Endothelial cell (in vitro differentiated cells): ENCODE results near the gene C19orf85. TPM values are rescaled to one million over a fixed set of nuclear protein-coding genes. Genes with fewer than 3 reads are reported as not detected.

Experiments
- DNase-seq: peaks from one replicate; pipeline ENCODE4 v3.0.0; 2021; ENCODE audit warnings: low spot score
- H3K27ac Mint-ChIP-seq: one replicate; pipeline ENCODE4 v1.8.0; 2021; ENCODE audit warnings: mixed read lengths, inconsistent platforms; ENCODE audit not compliant: unreplicated experiment
- H3K27me3 Mint-ChIP-seq: one replicate; pipeline ENCODE4 v1.8.0; 2021; ENCODE audit warnings: mild to moderate bottlenecking, moderate library complexity, mixed read lengths, inconsistent platforms; ENCODE audit not compliant: unreplicated experiment
- H3K36me3 Mint-ChIP-seq: one replicate; pipeline ENCODE4 v1.8.0; 2021; ENCODE audit warnings: mild to moderate bottlenecking, low read depth, mixed read lengths, inconsistent platforms; ENCODE audit not compliant: unreplicated experiment
- H3K4me1 Mint-ChIP-seq: one replicate; pipeline ENCODE4 v1.8.0; 2021; ENCODE audit warnings: mild to moderate bottlenecking, mixed read lengths, inconsistent platforms; ENCODE audit not compliant: unreplicated experiment
- H3K4me3 Mint-ChIP-seq: one replicate; pipeline ENCODE4 v1.8.0; 2021; ENCODE audit warnings: mild to moderate bottlenecking, mixed read lengths, inconsistent platforms; ENCODE audit not compliant: unreplicated experiment
- H3K9me3 Mint-ChIP-seq: one replicate; pipeline ENCODE4 v1.8.0; 2021; ENCODE audit warnings: mixed read lengths, inconsistent platforms; ENCODE audit not compliant: unreplicated experiment
- total RNA-seq: library from RNA; stranded (reverse); fragmentation: NEBNext Ultra II Directional; extraction: Animal tissue kit (Norgen Biotek cat#: 25700); gene quantifications from one replicate; pipeline ENCODE4 v1.2.1, GENCODE V29; 2021; ENCODE audit not compliant: unreplicated experiment
- TF ChIP-seq, protein P1 (sequence below): fragments of 200-600 bp; sonication (generic); IDR thresholded peaks from one replicate; pipeline ENCODE4 v1.5.0; 2021; ENCODE audit warnings: antibody characterized with exemption; ENCODE audit not compliant: unreplicated experiment

Gene C19orf85
- total RNA-seq, 1 donor from 2014 or later, result not detected

DNA sequence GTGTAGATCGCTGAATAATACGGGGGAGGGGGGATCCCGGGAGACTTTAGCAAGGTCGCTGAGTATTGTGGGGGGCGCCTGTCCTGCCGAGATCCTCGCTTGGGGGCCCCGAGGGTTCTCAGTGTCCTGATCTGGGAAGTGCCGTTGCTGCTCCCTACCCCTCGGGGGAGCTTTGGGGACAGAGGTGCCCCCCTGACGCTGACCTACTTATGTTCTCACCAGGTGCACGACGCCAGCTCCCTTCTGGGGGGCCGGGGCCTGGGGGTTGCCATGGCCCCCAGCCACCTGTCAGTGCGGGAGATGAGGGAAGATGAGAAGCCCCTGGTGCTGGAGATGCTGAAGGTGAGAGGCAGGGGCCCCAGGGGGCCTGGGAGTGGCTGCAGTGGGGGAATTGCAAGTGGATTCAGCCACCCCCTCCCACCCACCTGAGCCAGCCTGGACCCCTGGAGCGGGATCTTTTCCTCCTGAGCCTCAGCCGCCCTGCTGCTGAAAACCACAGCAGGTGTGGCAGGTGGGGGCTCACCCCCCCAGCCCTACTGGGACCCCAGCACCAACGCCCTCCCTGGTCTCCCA lies 21.0 kb upstream of the C19orf85 start:
- Mint-ChIP-seq H3K4me1 (peaks cover 13% of the 10 kb centered on the region), H3K9me3 (no peaks in the 10 kb centered on the region), H3K4me3 (peak overlapping the region; percentile 91), H3K27ac (peak overlapping the region; percentile 93), H3K27me3 (peaks cover 10% of the 10 kb centered on the region), H3K36me3 (peaks cover 4% of the 10 kb centered on the region)
- no peak for DNase-seq
- TF ChIP-seq, protein P1, sequence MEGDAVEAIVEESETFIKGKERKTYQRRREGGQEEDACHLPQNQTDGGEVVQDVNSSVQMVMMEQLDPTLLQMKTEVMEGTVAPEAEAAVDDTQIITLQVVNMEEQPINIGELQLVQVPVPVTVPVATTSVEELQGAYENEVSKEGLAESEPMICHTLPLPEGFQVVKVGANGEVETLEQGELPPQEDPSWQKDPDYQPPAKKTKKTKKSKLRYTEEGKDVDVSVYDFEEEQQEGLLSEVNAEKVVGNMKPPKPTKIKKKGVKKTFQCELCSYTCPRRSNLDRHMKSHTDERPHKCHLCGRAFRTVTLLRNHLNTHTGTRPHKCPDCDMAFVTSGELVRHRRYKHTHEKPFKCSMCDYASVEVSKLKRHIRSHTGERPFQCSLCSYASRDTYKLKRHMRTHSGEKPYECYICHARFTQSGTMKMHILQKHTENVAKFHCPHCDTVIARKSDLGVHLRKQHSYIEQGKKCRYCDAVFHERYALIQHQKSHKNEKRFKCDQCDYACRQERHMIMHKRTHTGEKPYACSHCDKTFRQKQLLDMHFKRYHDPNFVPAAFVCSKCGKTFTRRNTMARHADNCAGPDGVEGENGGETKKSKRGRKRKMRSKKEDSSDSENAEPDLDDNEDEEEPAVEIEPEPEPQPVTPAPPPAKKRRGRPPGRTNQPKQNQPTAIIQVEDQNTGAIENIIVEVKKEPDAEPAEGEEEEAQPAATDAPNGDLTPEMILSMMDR, result no peak

GRCh38 chr19:55484593-55485438 lies 20.3 kb upstream of the C19orf85 start, which contains the start of gene NAT14:
Gene NAT14 (plus strand): TSS chr19:55485188. CDS start chr19:55485709, 521 bp downstream.
- H3K9me3 Mint-ChIP-seq, result no peaks in the 10 kb centered on the region
- TF ChIP-seq, protein P1, result no peak
- peaks cover 14% of the 10 kb centered on the region for H3K27me3 Mint-ChIP-seq
- peaks cover 13% of the 10 kb centered on the region for H3K4me1 Mint-ChIP-seq
- peak within 1 kb of the TSS; percentile 93 for H3K27ac Mint-ChIP-seq
- peak; percentile 72 for DNase-seq
- H3K4me3 Mint-ChIP-seq, result peak within 1 kb of the TSS; percentile 91
- H3K36me3 Mint-ChIP-seq, result peaks cover 4% of the 10 kb centered on the region

GRCh38 chr19:55483706-55484592 lies 19.4 kb upstream of the C19orf85 start:
- H3K36me3 Mint-ChIP-seq, result peaks cover 4% of the 10 kb centered on the region
- H3K27ac Mint-ChIP-seq, result no peak overlapping the region
- H3K27me3 Mint-ChIP-seq, result peaks cover 16% of the 10 kb centered on the region
- DNase-seq, result no peak
- TF ChIP-seq, protein P1, result no peak
- H3K4me1 Mint-ChIP-seq, result peaks cover 13% of the 10 kb centered on the region
- no peaks in the 10 kb centered on the region for H3K9me3 Mint-ChIP-seq
- no peak overlapping the region for H3K4me3 Mint-ChIP-seq

- Mint-ChIP-seq H3K27me3 (peaks cover 16% of the 10 kb centered on the region), H3K36me3 (peaks cover 12% of the 10 kb centered on the region), H3K4me1 (peaks cover 18% of the 10 kb centered on the region), H3K9me3 (no peaks in the 10 kb centered on the region), H3K27ac (no peak overlapping the region), H3K4me3 (no peak overlapping the region)
- no peak for DNase-seq
- TF ChIP-seq, protein P1, result no peak
These were observed 18.6 kb upstream of the C19orf85 start for GRCh38 chr19:55482967-55483705.
